Suprapubic skin (tissue), 4 donors: ENCODE results near the gene HSD17B4. TPM values are rescaled to one million over a fixed set of nuclear protein-coding genes. Genes with fewer than 3 reads are reported as not detected.

Experiments
- DNase-seq, 2 donors: peaks; one replicate each; pipeline ENCODE4 v3.0.0-alpha.2; 2019; ENCODE audit warnings: low spot score in 2 of 2
- H3K27ac ChIP-seq: fragments of 200-600 bp; sonication (generic); one replicate; pipeline ENCODE4 v1.5.1; 2019
- H3K27me3 ChIP-seq: fragments of 200-600 bp; sonication (generic); one replicate; pipeline ENCODE4 v1.5.1; 2019
- H3K36me3 ChIP-seq: fragments of 200-600 bp; sonication (generic); one replicate; pipeline ENCODE4 v1.5.1; 2019
- H3K4me1 ChIP-seq: fragments of 200-600 bp; sonication (generic); one replicate; pipeline ENCODE4 v1.5.1; 2019
- H3K4me3 ChIP-seq: fragments of 200-600 bp; sonication (generic); one replicate; pipeline ENCODE4 v1.5.1; 2019; ENCODE audit warnings: mild to moderate bottlenecking
- H3K9me3 ChIP-seq: fragments of 200-600 bp; sonication (generic); one replicate; pipeline ENCODE4 v1.5.1; 2019
- CTCF ChIP-seq, 2 donors: fragments of 200-600 bp in 1 of 2; fragments of 450-650 bp in 1 of 2; sonication (generic) in 1 of 2; IDR thresholded peaks; one replicate each; pipeline ENCODE4 v1.5.1; 2016 to 2019; ENCODE audit warnings: antibody characterized with exemption in 2 of 2, mild to moderate bottlenecking in 1 of 2, moderate library complexity in 1 of 2
- EP300 ChIP-seq: sonication (generic); formaldehyde crosslinking; IDR thresholded peaks from one replicate; pipeline ENCODE4 v1.6.1; 2017; ENCODE audit warnings: antibody characterized with exemption
- POLR2A ChIP-seq, 2 donors: fragments of 450-650 bp; IDR thresholded peaks; one replicate each; pipeline ENCODE4 v1.6.1; 2017; ENCODE audit warnings: antibody characterized with exemption in 2 of 2, mild to moderate bottlenecking in 2 of 2, moderate library complexity in 2 of 2
- POLR2AphosphoS5 ChIP-seq, 3 donors: sonication (generic); formaldehyde crosslinking; IDR thresholded peaks; one replicate each; pipeline ENCODE4 v1.6.1; 2017; ENCODE audit warnings: antibody characterized with exemption in 3 of 3
- WGBS: methylation state at CpG from one replicate; pipeline ENCODE4 v1.1.5; 2018; 5-methylcytosine and 5-hydroxymethylcytosine counted together
- total RNA-seq, 4 donors: library from RNA; depleted of rRNA; stranded (reverse); fragments of >200 nt; gene quantifications; one replicate each; pipeline ENCODE4 v1.1.0, GENCODE V29; 2016

HSD17B4 gene
- total RNA-seq, 4 donors from 2014 or later: 128 to 268 (median 139) TPM

- no peak for TF ChIP-seq POLR2AphosphoS5 (IDR thresholded peaks at IDR 0.05)
- no peak for TF ChIP-seq POLR2A (IDR thresholded peaks at IDR 0.05)
- TF ChIP-seq EP300: no peak
- no peak for TF ChIP-seq CTCF (IDR thresholded peaks at IDR 0.05)
- no peaks in the 10 kb centered on the region for H3K4me1 ChIP-seq
- H3K4me3 ChIP-seq: no peak overlapping the region
- no peaks in the 10 kb centered on the region for H3K36me3 ChIP-seq
- no peak overlapping the region for H3K27ac ChIP-seq
- no peak for DNase-seq
- H3K27me3 ChIP-seq: no peaks in the 10 kb centered on the region
- WGBS: 64% methylated on average over 1 of the region's 1 CpG
- H3K9me3 ChIP-seq: no peaks in the 10 kb centered on the region
Observed at GRCh38 chr5:119582987-119583386, 130.7 kb downstream of the HSD17B4 start.

- Histone ChIP-seq H3K4me3 (no peak overlapping the region), H3K36me3 (no peaks in the 10 kb centered on the region), H3K27me3 (no peaks in the 10 kb centered on the region), H3K9me3 (no peaks in the 10 kb centered on the region), H3K27ac (no peak overlapping the region), H3K4me1 (no peaks in the 10 kb centered on the region)
- no peak for TF ChIP-seq EP300
- DNase-seq: no peak
- 66% methylated on average over 3 of the region's 3 CpGs for WGBS
Observed at GRCh38 chr5:119583684-119584083, 131.4 kb downstream of the HSD17B4 start.

Other genes starting within 250 kb of the HSD17B4 start
- 10 to 100 TPM; 37.2 to 49.1 (median 43.3) TPM for gene TNFAIP8, start 96.5 kb upstream of the HSD17B4 start, total RNA-seq
- gene FAM170A, start 177.1 kb downstream of the HSD17B4 start, total RNA-seq: under 1 TPM in 1 of 4 donors, not detected in 3; 0.68 TPM